Activated CD8-positive, alpha-beta memory T cell treated with anti-CD3 and anti-CD28 coated beads, Interleukin-2, amount 10 ng/mL, durations not matched to agents 7 days and 5 days (primary cell): Measurements from ENCODE around the gene DDIT4. TPM values are rescaled to one million over a fixed set of nuclear protein-coding genes. Genes with fewer than 3 reads are reported as not detected.
A peak's percentile ranks its signal among the peaks of the same experiment; 100 is the strongest.

Experiments used
- ATAC-seq: fragments of 150-1000 bp; cut with Tn5 transposase; one replicate; pipeline ENCODE4 v1.10.0; 2021; ENCODE audit warnings: moderate library complexity
- CTCF ChIA-PET: fragments of 350-600 bp; sonication (Branson Sonifier 250); formaldehyde crosslinking; loops from one replicate; lab custom pipeline; 2021; ENCODE audit warnings: antibody characterized with exemption; lab: Charles Lee
- DNase-seq: peaks from one replicate; pipeline ENCODE4 v3.0.0-alpha.2; 2020
- H3K27ac Mint-ChIP-seq: one replicate; pipeline ENCODE4 v1.8.0; 2021; ENCODE audit warnings: mild to moderate bottlenecking, mixed read lengths
- H3K27me3 Mint-ChIP-seq: one replicate; pipeline ENCODE4 v1.8.0; 2021; ENCODE audit warnings: mixed read lengths
- H3K36me3 Mint-ChIP-seq: one replicate; pipeline ENCODE4 v1.8.0; 2021; ENCODE audit warnings: mild to moderate bottlenecking, mixed read lengths
- H3K4me1 Mint-ChIP-seq: one replicate; pipeline ENCODE4 v1.8.0; 2021; ENCODE audit warnings: mixed read lengths
- H3K4me3 Mint-ChIP-seq: one replicate; pipeline ENCODE4 v1.8.0; 2021; ENCODE audit warnings: mild to moderate bottlenecking, moderate library complexity, mixed read lengths
- H3K9me3 Mint-ChIP-seq: one replicate; pipeline ENCODE4 v1.8.0; 2022; ENCODE audit warnings: low read depth, mixed read lengths
- total RNA-seq, 2 experiments: library from RNA; stranded (reverse); gene quantifications; one replicate each; pipeline ENCODE4 v1.2.3, GENCODE V29; 2021

DDIT4 gene
- total RNA-seq, 2 experiments from 2014 or later, result 291 to 293 TPM

DNA sequence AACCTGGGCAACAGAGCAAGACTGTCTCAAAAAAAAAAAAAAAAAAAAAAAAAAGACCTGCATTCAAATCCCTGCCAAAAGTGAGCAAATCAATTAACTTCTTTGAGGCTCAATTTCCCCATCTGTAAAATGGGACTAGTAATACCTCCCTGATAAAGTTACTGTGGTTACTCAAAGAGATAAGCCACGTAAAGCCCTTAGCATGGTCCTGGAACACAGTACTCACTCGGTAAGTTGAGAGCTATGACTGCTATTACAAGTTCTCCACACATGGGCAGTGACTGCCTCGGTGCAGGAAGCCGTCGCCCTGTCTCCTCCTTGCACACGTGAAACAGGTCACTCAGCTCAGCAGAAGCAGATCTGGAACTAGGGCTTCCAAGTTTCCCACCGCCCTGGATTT is 37.9 kb downstream of the DDIT4 start:
- Mint-ChIP-seq H3K4me3 (no peak overlapping the region), H3K27me3 (no peaks in the 10 kb centered on the region), H3K27ac (no peak overlapping the region), H3K9me3 (no peaks in the 10 kb centered on the region), H3K4me1 (peaks cover 54% of the 10 kb centered on the region), H3K36me3 (peaks cover 2% of the 10 kb centered on the region)
- CTCF ChIA-PET, result interaction anchor here (0.9 to 1.2 kb wide), 2 partner anchors 16 to 37 kb away, joined by 3 to 4 read pairs; no protein-coding TSS in a partner anchor
- no peak for ATAC-seq
- no peak for DNase-seq

- ATAC-seq, result no peak
- CTCF ChIA-PET, result interaction anchor here (0.7 to 10.8 kb wide), 3 partner anchors 8 to 179 kb away, joined by 3 to 98 read pairs (median 24); no protein-coding TSS in a partner anchor
- H3K36me3 Mint-ChIP-seq, result peaks cover 5% of the 10 kb centered on the region
- no peak for DNase-seq
- H3K27ac Mint-ChIP-seq, result no peak overlapping the region
- H3K4me3 Mint-ChIP-seq, result no peak overlapping the region
- no peaks in the 10 kb centered on the region for H3K9me3 Mint-ChIP-seq
- no peaks in the 10 kb centered on the region for H3K27me3 Mint-ChIP-seq
- peaks cover 54% of the 10 kb centered on the region for H3K4me1 Mint-ChIP-seq
Observed at GRCh38 chr10:72312865-72313391, 39.2 kb downstream of the DDIT4 start.

GRCh38 chr10:72314263-72314662 is 40.5 kb downstream of the DDIT4 start:
- H3K9me3 Mint-ChIP-seq, result no peaks in the 10 kb centered on the region
- CTCF ChIA-PET, result interaction anchor here (4.4 to 10.8 kb wide), 2 partner anchors 10 to 18 kb away, joined by 24 to 98 read pairs; no protein-coding TSS in a partner anchor
- H3K27ac Mint-ChIP-seq, result no peak overlapping the region
- no peak for ATAC-seq
- no peak overlapping the region for H3K4me3 Mint-ChIP-seq
- no peak for DNase-seq
- H3K27me3 Mint-ChIP-seq, result no peaks in the 10 kb centered on the region
- H3K4me1 Mint-ChIP-seq, result peaks cover 54% of the 10 kb centered on the region
- peaks cover 10% of the 10 kb centered on the region for H3K36me3 Mint-ChIP-seq

DNA sequence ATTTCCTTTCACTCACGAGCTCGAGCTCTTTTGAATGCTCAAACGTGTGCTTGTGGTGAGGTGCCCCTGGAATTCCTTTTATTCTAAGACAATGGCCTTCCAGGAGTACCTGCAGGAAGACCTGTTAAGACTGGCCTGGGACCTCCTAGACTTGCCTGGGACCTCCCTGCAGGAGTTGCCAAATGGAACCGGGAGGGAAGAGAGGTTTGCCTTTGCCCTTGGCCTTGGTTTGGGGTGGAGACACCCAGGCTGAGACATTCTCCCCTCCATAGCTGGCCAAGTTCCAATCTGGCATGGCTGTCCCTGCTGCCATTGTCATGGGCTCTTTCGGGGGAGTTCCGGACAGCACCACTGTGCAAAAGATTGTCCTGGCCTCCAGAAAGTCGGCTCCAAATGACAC is 41.3 kb downstream of the DDIT4 start:
- no peak for DNase-seq
- Mint-ChIP-seq H3K4me1 (peaks cover 49% of the 10 kb centered on the region), H3K36me3 (peaks cover 10% of the 10 kb centered on the region), H3K27ac (no peak overlapping the region), H3K27me3 (no peaks in the 10 kb centered on the region), H3K9me3 (no peaks in the 10 kb centered on the region), H3K4me3 (no peak overlapping the region)
- CTCF ChIA-PET, result interaction anchor here (4.4 to 10.8 kb wide), 2 partner anchors 11 to 17 kb away, joined by 24 to 98 read pairs; no protein-coding TSS in a partner anchor
- ATAC-seq, result no peak

- no peaks in the 10 kb centered on the region for H3K9me3 Mint-ChIP-seq
- peak overlapping the region; percentile 58 for H3K27ac Mint-ChIP-seq
- no peaks in the 10 kb centered on the region for H3K27me3 Mint-ChIP-seq
- DNase-seq (no peak), ATAC-seq (no peak)
- H3K36me3 Mint-ChIP-seq, result peaks cover 10% of the 10 kb centered on the region
- H3K4me1 Mint-ChIP-seq, result peaks cover 50% of the 10 kb centered on the region
- H3K4me3 Mint-ChIP-seq, result no peak overlapping the region
- CTCF ChIA-PET, result interaction anchor here (4.4 to 10.8 kb wide), 2 partner anchors 11 to 16 kb away, joined by 24 to 98 read pairs; no protein-coding TSS in a partner anchor
Observed at GRCh38 chr10:72315611-72316385, 42.1 kb downstream of the DDIT4 start.

GRCh38 chr10:72316386-72316700 is 42.6 kb downstream of the DDIT4 start:
- Mint-ChIP-seq H3K4me3 (no peak overlapping the region), H3K9me3 (no peaks in the 10 kb centered on the region), H3K27me3 (no peaks in the 10 kb centered on the region), H3K27ac (peak overlapping the region; percentile 58), H3K4me1 (peaks cover 53% of the 10 kb centered on the region), H3K36me3 (peaks cover 10% of the 10 kb centered on the region)
- CTCF ChIA-PET, result interaction anchor here (1.6 to 10.8 kb wide), 3 partner anchors 12 to 16 kb away, joined by 5 to 98 read pairs (median 24); no protein-coding TSS in a partner anchor
- DNase-seq, result no peak
- ATAC-seq, result no peak

GRCh38 chr10:72316748-72317435 is 43.2 kb downstream of the DDIT4 start:
- H3K4me3 Mint-ChIP-seq, result no peak overlapping the region
- CTCF ChIA-PET, result interaction anchor here (1.6 to 10.8 kb wide), 3 partner anchors 12 to 16 kb away, joined by 5 to 98 read pairs (median 24); no protein-coding TSS in a partner anchor
- H3K27ac Mint-ChIP-seq, result peak overlapping the region; percentile 70
- peaks cover 55% of the 10 kb centered on the region for H3K4me1 Mint-ChIP-seq
- H3K9me3 Mint-ChIP-seq, result no peaks in the 10 kb centered on the region
- H3K27me3 Mint-ChIP-seq, result no peaks in the 10 kb centered on the region
- DNase-seq (peak; percentile 59), ATAC-seq (no peak)
- peaks cover 10% of the 10 kb centered on the region for H3K36me3 Mint-ChIP-seq

DNA sequence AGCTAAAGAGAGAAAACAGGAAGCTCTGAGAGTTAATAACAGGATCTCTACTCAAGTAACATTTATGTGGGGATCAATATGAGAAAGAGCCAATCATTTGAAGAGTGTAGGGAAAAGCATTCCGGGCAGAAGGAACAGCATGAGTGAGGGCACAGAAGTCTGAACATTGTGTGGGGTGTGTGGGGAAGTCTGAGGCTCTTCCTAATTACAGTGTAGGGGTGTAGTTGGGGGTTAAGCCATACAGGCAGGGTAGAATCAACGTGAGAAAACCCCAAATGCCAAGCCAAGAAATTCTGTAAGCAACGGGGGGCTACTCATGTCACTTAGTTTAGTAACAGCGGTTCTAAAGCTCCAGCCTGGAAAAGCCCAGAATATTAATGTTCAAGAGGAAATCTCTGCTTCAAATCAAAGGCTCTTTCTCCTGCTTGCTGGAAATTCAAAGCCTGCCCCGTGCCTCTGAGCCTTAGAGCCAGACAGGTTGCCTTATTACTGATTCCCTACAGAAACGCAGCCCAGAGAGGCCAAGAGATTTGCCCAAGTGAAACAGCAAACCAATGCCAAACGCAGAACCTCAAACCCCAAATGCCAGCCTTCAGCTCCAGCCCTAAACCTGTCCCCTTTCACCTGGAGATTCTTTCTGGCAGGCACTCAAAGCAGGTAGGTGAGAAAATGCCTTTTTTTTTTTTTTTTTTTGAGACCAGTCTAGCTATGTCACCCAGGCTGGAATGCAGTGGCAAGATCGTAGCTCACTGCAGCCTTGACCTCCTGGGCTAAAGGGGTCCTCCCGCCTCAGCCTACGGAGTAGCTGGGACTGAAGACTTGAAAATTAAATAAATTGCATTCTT is 44.9 kb downstream of the DDIT4 start:
- Mint-ChIP-seq H3K27ac (peak overlapping the region; percentile 85), H3K9me3 (no peaks in the 10 kb centered on the region), H3K4me3 (peak overlapping the region; percentile 81), H3K36me3 (peaks cover 10% of the 10 kb centered on the region), H3K27me3 (no peaks in the 10 kb centered on the region), H3K4me1 (peaks cover 71% of the 10 kb centered on the region)
- DNase-seq, result no peak
- no peak for ATAC-seq
- CTCF ChIA-PET, result interaction anchor here (0.6 to 10.8 kb wide), 13 partner anchors 10 to 271 kb away, joined by 3 to 98 read pairs (median 3); no protein-coding TSS in a partner anchor

DNA sequence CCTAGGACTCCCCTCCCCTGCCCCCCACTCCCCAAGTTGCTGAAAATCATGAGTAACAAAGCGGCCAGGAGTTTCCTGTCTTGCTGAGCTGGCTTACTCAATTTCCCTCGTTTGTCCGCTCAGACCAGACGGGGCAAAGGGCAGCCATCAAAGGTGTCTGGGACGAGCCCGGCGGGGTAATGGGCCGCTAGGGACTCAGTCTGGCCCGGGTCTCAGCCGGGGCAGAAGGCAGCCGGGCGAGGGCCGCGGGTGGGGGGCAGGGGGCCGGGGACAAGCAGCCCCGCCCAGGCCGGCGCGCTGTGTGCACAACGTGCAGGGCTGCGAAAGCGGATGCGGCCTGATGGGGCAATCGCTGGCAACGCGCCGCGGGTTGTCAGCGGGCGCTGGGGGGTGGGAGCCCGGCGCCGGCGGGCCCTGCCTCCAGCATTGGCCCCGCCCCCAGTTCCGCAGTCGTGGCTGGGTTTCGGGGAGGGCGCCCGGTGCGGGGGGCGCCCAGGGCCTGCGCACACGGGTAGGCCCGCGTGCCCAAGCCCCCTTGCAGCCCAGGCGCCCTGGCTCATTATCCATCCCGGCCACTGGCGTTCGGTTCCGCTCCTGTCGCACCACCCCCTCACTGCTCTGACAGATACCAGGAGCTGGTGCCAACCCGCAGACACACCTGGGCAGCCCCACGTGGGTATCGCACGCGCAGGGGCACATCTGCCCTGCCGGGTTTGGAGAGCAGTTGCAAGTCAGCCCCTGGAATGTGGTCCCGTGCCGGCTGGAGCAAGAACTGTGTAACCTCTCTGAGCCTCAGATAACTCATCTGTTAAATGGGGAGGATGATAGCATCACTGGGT is 45.9 kb downstream of the DDIT4 start:
- H3K27me3 Mint-ChIP-seq, result no peaks in the 10 kb centered on the region
- peaks cover 79% of the 10 kb centered on the region for H3K4me1 Mint-ChIP-seq
- peak; percentile 93 for DNase-seq
- H3K9me3 Mint-ChIP-seq, result no peaks in the 10 kb centered on the region
- CTCF ChIA-PET, result interaction anchor here (0.6 to 10.8 kb wide), 11 partner anchors 11 to 272 kb away, joined by 3 to 98 read pairs (median 4); no protein-coding TSS in a partner anchor
- peak; percentile 86 for ATAC-seq
- H3K36me3 Mint-ChIP-seq, result peaks cover 10% of the 10 kb centered on the region
- H3K27ac Mint-ChIP-seq, result peak overlapping the region; percentile 100
- H3K4me3 Mint-ChIP-seq, result peak overlapping the region; percentile 81

GRCh38 chr10:72320676-72321247 is 47.0 kb downstream of the DDIT4 start:
- Mint-ChIP-seq H3K4me3 (peak overlapping the region; percentile 66), H3K36me3 (peaks cover 10% of the 10 kb centered on the region), H3K9me3 (no peaks in the 10 kb centered on the region), H3K4me1 (peaks cover 78% of the 10 kb centered on the region), H3K27ac (peak overlapping the region; percentile 100), H3K27me3 (no peaks in the 10 kb centered on the region)
- peak; percentile 79 for DNase-seq
- peak; percentile 40 for ATAC-seq
- CTCF ChIA-PET, result interaction anchor here (0.6 to 10.8 kb wide), 14 partner anchors 11 to 233 kb away, joined by 3 to 98 read pairs (median 3); no protein-coding TSS in a partner anchor

- no peaks in the 10 kb centered on the region for H3K27me3 Mint-ChIP-seq
- ATAC-seq (no peak), DNase-seq (no peak)
- H3K4me3 Mint-ChIP-seq, result no peak overlapping the region
- peaks cover 8% of the 10 kb centered on the region for H3K36me3 Mint-ChIP-seq
- H3K9me3 Mint-ChIP-seq, result no peaks in the 10 kb centered on the region
- peak overlapping the region; percentile 100 for H3K27ac Mint-ChIP-seq
- CTCF ChIA-PET, result interaction anchor here (0.8 to 10.8 kb wide), 14 partner anchors 11 to 234 kb away, joined by 3 to 98 read pairs (median 3); no protein-coding TSS in a partner anchor
- H3K4me1 Mint-ChIP-seq, result peaks cover 73% of the 10 kb centered on the region
Observed at GRCh38 chr10:72321248-72322029, 47.7 kb downstream of the DDIT4 start.
